ENCODE measurements around the gene CYP26B1.

Gene CYP26B1

GRCh38 chr2:72148003-72148836 lies 558 bp upstream of the CYP26B1 start:
- H3K4me1 Mint-ChIP-seq = peaks cover 64% of the 10 kb centered on the region
- H3K27ac Mint-ChIP-seq = no peak overlapping the region
- peaks cover 100% of the 10 kb centered on the region for H3K27me3 Mint-ChIP-seq
- H3K4me3 Mint-ChIP-seq = peak overlapping the region; percentile 82 to 92
- H3K9me3 Mint-ChIP-seq = no peaks in the 10 kb centered on the region
- DNase-seq (no peak), ATAC-seq (no peak)

- H3K9me3 Mint-ChIP-seq = no peaks in the 10 kb centered on the region
- DNase-seq = no peak
- ATAC-seq = no peak
- H3K4me3 Mint-ChIP-seq = peak overlapping the region; percentile 7 to 50
- peaks cover 100% of the 10 kb centered on the region for H3K27me3 Mint-ChIP-seq
- H3K4me1 Mint-ChIP-seq = peaks cover 64% of the 10 kb centered on the region
- H3K27ac Mint-ChIP-seq = no peak overlapping the region
Measured at GRCh38 chr2:72146347-72147302, 1.0 kb downstream of the CYP26B1 start.

DNA sequence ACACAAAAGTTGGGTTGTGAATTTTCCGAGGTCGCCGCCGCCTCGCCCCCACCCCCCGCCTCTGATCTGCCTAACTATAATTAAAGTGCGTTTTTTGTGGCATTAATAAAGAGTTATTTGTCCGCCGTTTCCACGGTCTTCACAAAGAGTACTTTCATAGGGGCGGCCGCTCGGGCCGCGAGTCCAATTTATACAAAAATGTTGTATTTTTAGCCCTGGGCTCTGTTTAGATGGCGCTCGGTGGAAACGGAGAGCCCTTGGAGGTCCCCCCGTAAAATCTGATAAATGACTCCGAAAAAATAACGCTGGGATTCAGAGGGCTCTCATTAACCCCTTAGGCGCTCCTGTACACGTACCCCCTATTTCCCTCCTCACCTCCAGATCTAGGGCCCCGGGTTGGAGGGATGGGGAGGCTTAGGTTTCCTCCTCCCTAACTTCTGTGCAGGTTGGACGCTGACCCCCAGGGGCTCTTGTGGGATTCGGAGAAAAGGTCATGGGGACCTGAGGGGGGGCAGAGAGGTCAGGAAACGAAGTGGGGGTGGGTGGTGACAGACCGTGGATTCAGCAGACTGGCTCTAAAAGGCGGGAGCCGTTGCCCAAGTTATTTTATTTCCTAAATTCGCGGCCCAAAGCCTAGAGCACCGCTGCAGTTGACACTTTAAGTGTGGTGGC lies 1.9 kb downstream of the CYP26B1 start:
- peak overlapping the region in 1 of 2 donors; percentile 57 for H3K27ac Mint-ChIP-seq
- H3K27me3 Mint-ChIP-seq = peaks cover 98% of the 10 kb centered on the region
- no peak for DNase-seq
- H3K4me1 Mint-ChIP-seq = peaks cover 64% of the 10 kb centered on the region
- peak overlapping the region; percentile 79 to 82 for H3K4me3 Mint-ChIP-seq
- ATAC-seq = no peak
- H3K9me3 Mint-ChIP-seq = no peaks in the 10 kb centered on the region

GRCh38 chr2:72145289-72145657 lies 2.4 kb downstream of the CYP26B1 start:
- ATAC-seq = no peak
- H3K27me3 Mint-ChIP-seq = peaks cover 93% of the 10 kb centered on the region
- H3K27ac Mint-ChIP-seq = no peak overlapping the region
- no peaks in the 10 kb centered on the region for H3K9me3 Mint-ChIP-seq
- peak overlapping the region; percentile 79 to 82 for H3K4me3 Mint-ChIP-seq
- DNase-seq = no peak
- H3K4me1 Mint-ChIP-seq = peaks cover 60% of the 10 kb centered on the region

- Mint-ChIP-seq H3K27ac (no peak overlapping the region), H3K9me3 (no peaks in the 10 kb centered on the region), H3K4me1 (peaks cover 55% of the 10 kb centered on the region), H3K27me3 (peaks cover 88% of the 10 kb centered on the region), H3K4me3 (peak overlapping the region; percentile 66 to 82)
- ATAC-seq (no peak), DNase-seq (no peak)
Measured at GRCh38 chr2:72144632-72145288, 2.9 kb downstream of the CYP26B1 start.

- no peak for ATAC-seq
- H3K4me3 Mint-ChIP-seq = peak overlapping the region; percentile 37 to 61
- peaks cover 83% of the 10 kb centered on the region for H3K27me3 Mint-ChIP-seq
- no peaks in the 10 kb centered on the region for H3K9me3 Mint-ChIP-seq
- H3K4me1 Mint-ChIP-seq = peaks cover 50% of the 10 kb centered on the region
- H3K27ac Mint-ChIP-seq = no peak overlapping the region
- no peak for DNase-seq
Measured at GRCh38 chr2:72144274-72144631, 3.4 kb downstream of the CYP26B1 start.

DNA sequence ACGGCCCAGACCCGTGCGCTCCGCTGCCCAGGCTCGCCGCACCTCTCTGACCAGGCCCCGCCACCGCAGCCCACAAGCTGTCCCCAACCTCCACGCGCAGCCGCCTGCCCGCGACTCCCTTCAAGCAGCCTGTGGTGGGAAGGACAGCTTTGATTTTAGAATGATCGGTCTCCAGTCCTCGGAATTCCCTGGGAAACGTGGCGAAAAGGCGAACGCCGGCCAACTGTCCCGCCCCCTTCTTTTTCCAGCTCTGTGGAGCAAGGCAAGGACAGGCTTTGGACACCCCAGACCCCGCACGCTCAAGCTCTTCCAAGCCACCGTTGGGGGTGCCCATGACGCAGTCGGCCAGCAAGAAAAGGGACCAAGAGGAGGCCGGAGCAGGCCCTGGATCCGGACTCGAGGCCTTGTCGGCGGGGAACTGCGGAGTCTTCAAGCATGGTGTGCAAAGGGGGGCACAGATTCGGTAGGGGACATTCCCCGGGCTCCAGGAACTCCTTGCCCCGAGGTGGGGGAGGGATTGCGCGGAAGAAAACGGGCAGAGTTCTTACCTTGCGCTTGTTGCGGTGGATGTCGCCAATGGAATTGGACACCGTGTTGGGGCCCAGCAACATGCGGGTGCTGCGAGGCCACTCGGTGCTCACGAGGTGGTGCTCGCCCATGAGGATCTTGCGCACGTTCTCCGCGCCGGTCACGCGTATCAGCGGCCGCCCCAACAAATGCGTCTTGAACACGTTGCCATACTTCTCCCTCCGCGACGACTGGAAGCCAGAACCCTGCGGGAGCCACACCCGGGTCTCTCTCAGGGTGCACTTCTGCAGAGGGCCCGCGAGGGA lies 4.0 kb downstream of the CYP26B1 start:
- no peak for ATAC-seq
- Mint-ChIP-seq H3K27ac (no peak overlapping the region), H3K9me3 (no peaks in the 10 kb centered on the region), H3K4me3 (peak overlapping the region; percentile 37 to 61), H3K27me3 (peaks cover 77% of the 10 kb centered on the region), H3K4me1 (peaks cover 44% of the 10 kb centered on the region)
- no peak for DNase-seq

GRCh38 chr2:72142570-72143440 lies 4.9 kb downstream of the CYP26B1 start:
- H3K27ac Mint-ChIP-seq = no peak overlapping the region
- DNase-seq (no peak), ATAC-seq (no peak)
- peaks cover 38% of the 10 kb centered on the region for H3K4me1 Mint-ChIP-seq
- H3K4me3 Mint-ChIP-seq = no peak overlapping the region
- peaks cover 68% of the 10 kb centered on the region for H3K27me3 Mint-ChIP-seq
- no peaks in the 10 kb centered on the region for H3K9me3 Mint-ChIP-seq

GRCh38 chr2:72141881-72142451 lies 5.7 kb downstream of the CYP26B1 start:
- Mint-ChIP-seq H3K27me3 (peaks cover 67% of the 10 kb centered on the region), H3K4me3 (no peak overlapping the region), H3K9me3 (no peaks in the 10 kb centered on the region), H3K4me1 (peaks cover 38% of the 10 kb centered on the region), H3K27ac (no peak overlapping the region)
- ATAC-seq = no peak
- no peak for DNase-seq

DNA sequence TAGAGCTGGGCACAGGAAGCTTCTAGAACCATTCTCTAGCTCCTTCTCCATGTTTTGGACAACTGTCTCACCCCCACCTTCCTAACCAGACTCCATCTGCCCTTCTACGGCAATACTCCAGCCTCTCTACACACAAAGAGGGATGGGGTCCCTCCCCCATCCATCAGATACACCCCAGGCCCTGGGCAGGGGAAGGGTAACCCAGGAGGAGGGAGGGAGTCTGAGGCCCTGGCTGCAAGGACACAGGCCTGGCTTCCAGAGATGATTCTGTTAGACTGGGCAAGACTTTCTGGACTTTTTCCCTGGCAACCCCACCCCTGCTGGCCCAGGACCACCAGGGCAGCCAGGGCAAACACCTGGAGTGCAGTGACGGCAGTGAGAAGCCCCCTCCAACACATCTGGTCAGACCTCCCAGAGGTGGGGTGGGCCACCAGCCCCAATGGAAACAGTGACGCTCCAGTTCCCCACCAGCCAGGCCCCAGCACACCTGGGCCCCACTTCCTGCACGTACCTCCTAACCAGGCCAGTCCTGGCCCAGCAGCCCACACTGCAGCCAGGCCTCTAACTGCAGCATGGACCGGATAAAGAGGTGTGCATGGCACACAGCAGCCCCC lies 6.5 kb downstream of the CYP26B1 start:
- no peak overlapping the region for H3K4me3 Mint-ChIP-seq
- no peak overlapping the region for H3K27ac Mint-ChIP-seq
- H3K27me3 Mint-ChIP-seq = peaks cover 59% of the 10 kb centered on the region
- no peak for DNase-seq
- peaks cover 30% of the 10 kb centered on the region for H3K4me1 Mint-ChIP-seq
- H3K9me3 Mint-ChIP-seq = no peaks in the 10 kb centered on the region
- ATAC-seq = no peak

- ATAC-seq (no peak), DNase-seq (no peak)
- no peaks in the 10 kb centered on the region for H3K9me3 Mint-ChIP-seq
- H3K4me3 Mint-ChIP-seq = no peak overlapping the region
- peaks cover 25% of the 10 kb centered on the region for H3K4me1 Mint-ChIP-seq
- peaks cover 53% of the 10 kb centered on the region for H3K27me3 Mint-ChIP-seq
- no peak overlapping the region for H3K27ac Mint-ChIP-seq
Measured at GRCh38 chr2:72140621-72140960, 7.1 kb downstream of the CYP26B1 start.

GRCh38 chr2:72139874-72140620 lies 7.6 kb downstream of the CYP26B1 start:
- no peak overlapping the region for H3K4me3 Mint-ChIP-seq
- H3K9me3 Mint-ChIP-seq = no peaks in the 10 kb centered on the region
- ATAC-seq = peak; percentile 2
- peaks cover 19% of the 10 kb centered on the region for H3K4me1 Mint-ChIP-seq
- no peak for DNase-seq
- H3K27me3 Mint-ChIP-seq = peaks cover 48% of the 10 kb centered on the region
- no peak overlapping the region for H3K27ac Mint-ChIP-seq

DNA sequence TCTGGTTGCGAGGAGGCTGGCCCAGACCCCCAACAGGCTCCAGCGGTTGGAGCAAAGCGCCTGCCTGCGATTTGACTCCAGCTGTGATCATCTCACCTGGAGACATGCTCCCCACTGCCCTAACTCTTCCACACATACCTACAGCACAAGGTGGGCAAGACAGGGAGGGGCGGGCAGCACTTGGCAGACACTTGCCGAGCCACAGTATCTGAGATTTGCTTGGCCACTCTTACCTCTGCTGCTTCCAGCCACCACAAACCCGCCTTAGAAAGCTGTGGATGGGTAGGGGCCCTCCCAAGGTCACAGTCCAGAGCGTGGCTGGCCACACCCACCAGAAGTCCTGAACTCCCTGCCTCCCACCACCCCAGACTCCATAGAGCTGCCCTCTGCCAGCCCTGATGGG lies 8.2 kb downstream of the CYP26B1 start:
- DNase-seq (no peak), ATAC-seq (no peak)
- no peaks in the 10 kb centered on the region for H3K9me3 Mint-ChIP-seq
- peaks cover 42% of the 10 kb centered on the region for H3K27me3 Mint-ChIP-seq
- peaks cover 16% of the 10 kb centered on the region for H3K4me1 Mint-ChIP-seq
- H3K27ac Mint-ChIP-seq = no peak overlapping the region
- H3K4me3 Mint-ChIP-seq = no peak overlapping the region
